ENCODE data around the gene SEMA3D.

DNA sequence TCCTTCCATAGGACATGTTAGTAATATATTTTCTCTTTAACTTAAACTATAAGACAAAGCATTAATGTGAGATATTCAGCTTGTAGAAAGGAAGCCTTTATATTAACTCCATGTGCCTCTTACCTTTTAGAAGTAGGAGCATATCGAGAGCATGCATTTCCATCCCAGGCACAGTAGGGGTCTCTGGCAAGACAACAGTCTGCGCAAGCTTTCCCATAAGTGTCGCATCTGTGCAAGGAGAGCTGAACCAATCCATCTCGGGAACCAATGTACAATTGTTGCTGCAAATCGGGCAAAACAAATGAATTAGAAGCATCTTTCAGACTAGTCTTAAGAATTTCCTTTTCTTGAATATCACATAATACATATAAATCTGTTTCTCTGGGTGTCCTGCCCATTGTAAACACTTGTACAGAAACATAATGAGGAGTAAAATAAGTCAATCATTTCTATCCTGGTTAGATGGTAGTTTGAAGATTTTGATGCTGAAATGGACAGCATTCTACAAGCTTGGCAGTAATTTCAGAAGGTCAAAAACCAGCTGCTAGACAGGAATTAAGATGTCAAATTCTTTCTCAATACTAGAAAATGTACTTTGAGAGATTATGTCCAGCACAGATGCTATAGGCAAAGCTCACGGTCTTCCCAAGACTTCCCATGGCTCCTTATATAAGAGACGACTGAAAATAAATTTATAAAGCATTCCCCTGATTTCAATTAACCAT, 171.8 kb downstream of the SEMA3D start:
- TF ChIP-seq CTCF (IDR thresholded peaks at IDR 0.05; ENCODE audit: low read depth, low read length), result no peak; the same call in 1 of the 2 replicates
- TF ChIP-seq EZH2phosphoT487 (IDR thresholded peaks at IDR 0.05; ENCODE audit: low read depth), result no peak
